Upper lobe of left lung (tissue), 6 donors: ENCODE results near the gene USH1G. TPM values are rescaled to one million over a fixed set of nuclear protein-coding genes. Genes with fewer than 3 reads are reported as not detected.

Experiments used
- ATAC-seq, 2 donors: fragments of 200-7000 bp; cut with Tn5 transposase; one replicate each; pipeline ENCODE4 v1.9.1; 2022; ENCODE audit warnings: mild to moderate bottlenecking in 2 of 2, moderate library complexity in 2 of 2; ENCODE audit not compliant: low FRiP score in 2 of 2
- DNase-seq, 2 donors: peaks; one replicate each; pipeline ENCODE4 v3.0.0-alpha.2; 2019 to 2020
- H3K27ac ChIP-seq, 4 donors: fragments of 200-600 bp; sonication (generic); one replicate each; pipeline ENCODE4 v1.5.1; 2016 to 2019
- H3K27me3 ChIP-seq, 4 donors: fragments of 200-600 bp; sonication (generic); one replicate each; pipeline ENCODE4 v1.5.1; 2017 to 2019
- H3K36me3 ChIP-seq, 4 donors: fragments of 200-600 bp; sonication (generic); one replicate each; pipeline ENCODE4 v1.5.1; 2016 to 2019
- H3K4me1 ChIP-seq, 4 donors: fragments of 200-600 bp; sonication (generic); one replicate each; pipeline ENCODE4 v1.5.1; 2018 to 2019
- H3K4me3 ChIP-seq, 4 donors: fragments of 200-600 bp; sonication (generic); one replicate each; pipeline ENCODE4 v1.5.1; 2017 to 2019; ENCODE audit warnings: mild to moderate bottlenecking in 2 of 4, moderate library complexity in 1 of 4
- H3K9me3 ChIP-seq, 4 donors: fragments of 200-600 bp; sonication (generic); one replicate each; pipeline ENCODE4 v1.5.1; 2018 to 2019
- EP300 ChIP-seq, 4 donors: sonication (generic); formaldehyde crosslinking; IDR thresholded peaks; one replicate each; pipeline ENCODE4 v1.5.1; 2017; ENCODE audit warnings: antibody characterized with exemption in 4 of 4, control low read depth in 2 of 4
- POLR2A ChIP-seq, 4 donors: fragments of 450-650 bp; IDR thresholded peaks; one replicate each; pipeline ENCODE4 v1.5.1; 2016 to 2017; ENCODE audit warnings: antibody characterized with exemption in 4 of 4, mild to moderate bottlenecking in 2 of 4
- POLR2AphosphoS5 ChIP-seq, 2 donors: sonication (generic); formaldehyde crosslinking; IDR thresholded peaks; one replicate each; pipeline ENCODE4 v1.5.1; 2017; ENCODE audit warnings: antibody characterized with exemption in 2 of 2
- WGBS, 2 donors: methylation state at CpG; one replicate each; pipeline ENCODE4 v1.1.5; 2017 to 2018; 5-methylcytosine and 5-hydroxymethylcytosine counted together
- total RNA-seq, 6 donors: library from RNA; depleted of rRNA in 4 of 6; stranded (reverse); fragments of >200 nt in 4 of 6; gene quantifications; one replicate each; pipeline versions ENCODE4 v1.1.0 to v1.2.1, GENCODE V29; 2016 to 2021
- TF ChIP-seq, protein P1 (sequence below), 6 experiments: fragments of 450-650 bp in 4 of 6; fragments of 200-600 bp in 2 of 6; sonication (generic) in 2 of 6; IDR thresholded peaks; one replicate each; pipeline ENCODE4 v1.5.1; 2016 to 2019; ENCODE audit warnings: antibody characterized with exemption in 6 of 6
- donor health status: DM: no; HTN: no; CAD: no; lungs with moderate emphysema.
- donor health status: DM: no; HTN: yes; CAD: no; lungs with severe emphysema.

Gene USH1G
- total RNA-seq, 6 donors from 2014 or later, result 0.13 TPM; not detected in 5

DNA sequence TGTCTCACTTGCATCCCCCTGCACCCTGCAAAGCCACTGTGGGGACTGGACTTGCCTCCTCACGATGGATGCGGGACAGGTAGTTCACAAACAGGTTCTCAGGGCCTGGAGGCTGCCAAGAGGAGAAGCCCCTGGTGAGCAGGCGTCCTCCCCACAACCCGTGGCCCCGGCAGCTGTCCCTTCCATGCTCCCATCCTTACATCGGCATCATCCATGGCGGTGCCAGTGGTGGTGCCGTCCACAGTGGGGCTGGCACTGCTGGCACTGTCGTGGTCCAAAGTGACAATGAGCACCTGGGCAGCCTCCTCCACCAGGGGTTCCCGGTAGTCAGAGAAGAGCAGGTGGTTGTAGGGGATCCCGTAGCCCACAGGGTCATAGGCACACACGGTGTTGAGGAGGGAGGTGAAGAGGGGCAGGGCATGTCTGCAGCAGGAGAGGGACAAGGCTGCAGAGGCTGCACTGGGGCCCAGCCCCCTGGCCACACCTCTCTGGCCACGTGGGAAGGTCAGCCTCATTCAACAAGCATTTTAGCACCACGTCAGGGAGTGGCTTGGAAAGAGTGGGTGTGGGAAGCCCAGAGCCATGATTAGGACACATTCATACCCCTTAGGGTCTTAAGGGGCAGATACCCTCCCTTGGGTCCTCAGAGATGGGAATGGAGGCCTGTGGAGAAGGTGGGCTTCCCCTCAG lies 36.9 kb upstream of the USH1G start:
- H3K9me3 ChIP-seq, result peaks cover 0 to 8% (median 0%) of the 10 kb centered on the region in 4 donors
- H3K4me1 ChIP-seq, result peaks cover 3 to 11% (median 7%) of the 10 kb centered on the region in 4 donors
- H3K36me3 ChIP-seq, result peaks cover 0 to 40% (median 5%) of the 10 kb centered on the region in 4 donors
- ATAC-seq, result no peak
- no peak overlapping the region for H3K27ac ChIP-seq
- no peaks in the 10 kb centered on the region for H3K27me3 ChIP-seq
- WGBS, 2 donors, result 15 to 84% methylated on average over 2 to 14 of the region's 14 CpGs
- TF ChIP-seq, protein P1, sequence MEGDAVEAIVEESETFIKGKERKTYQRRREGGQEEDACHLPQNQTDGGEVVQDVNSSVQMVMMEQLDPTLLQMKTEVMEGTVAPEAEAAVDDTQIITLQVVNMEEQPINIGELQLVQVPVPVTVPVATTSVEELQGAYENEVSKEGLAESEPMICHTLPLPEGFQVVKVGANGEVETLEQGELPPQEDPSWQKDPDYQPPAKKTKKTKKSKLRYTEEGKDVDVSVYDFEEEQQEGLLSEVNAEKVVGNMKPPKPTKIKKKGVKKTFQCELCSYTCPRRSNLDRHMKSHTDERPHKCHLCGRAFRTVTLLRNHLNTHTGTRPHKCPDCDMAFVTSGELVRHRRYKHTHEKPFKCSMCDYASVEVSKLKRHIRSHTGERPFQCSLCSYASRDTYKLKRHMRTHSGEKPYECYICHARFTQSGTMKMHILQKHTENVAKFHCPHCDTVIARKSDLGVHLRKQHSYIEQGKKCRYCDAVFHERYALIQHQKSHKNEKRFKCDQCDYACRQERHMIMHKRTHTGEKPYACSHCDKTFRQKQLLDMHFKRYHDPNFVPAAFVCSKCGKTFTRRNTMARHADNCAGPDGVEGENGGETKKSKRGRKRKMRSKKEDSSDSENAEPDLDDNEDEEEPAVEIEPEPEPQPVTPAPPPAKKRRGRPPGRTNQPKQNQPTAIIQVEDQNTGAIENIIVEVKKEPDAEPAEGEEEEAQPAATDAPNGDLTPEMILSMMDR (IDR thresholded peaks at IDR 0.05), result no peak
- no peak for TF ChIP-seq POLR2A (IDR thresholded peaks at IDR 0.05)
- no peak for TF ChIP-seq POLR2AphosphoS5 (IDR thresholded peaks at IDR 0.05)
- no peak for TF ChIP-seq EP300 (IDR thresholded peaks at IDR 0.05)
- H3K4me3 ChIP-seq, result no peak overlapping the region
- DNase-seq, result peak in 1 of 2 donors; percentile 61

DNA sequence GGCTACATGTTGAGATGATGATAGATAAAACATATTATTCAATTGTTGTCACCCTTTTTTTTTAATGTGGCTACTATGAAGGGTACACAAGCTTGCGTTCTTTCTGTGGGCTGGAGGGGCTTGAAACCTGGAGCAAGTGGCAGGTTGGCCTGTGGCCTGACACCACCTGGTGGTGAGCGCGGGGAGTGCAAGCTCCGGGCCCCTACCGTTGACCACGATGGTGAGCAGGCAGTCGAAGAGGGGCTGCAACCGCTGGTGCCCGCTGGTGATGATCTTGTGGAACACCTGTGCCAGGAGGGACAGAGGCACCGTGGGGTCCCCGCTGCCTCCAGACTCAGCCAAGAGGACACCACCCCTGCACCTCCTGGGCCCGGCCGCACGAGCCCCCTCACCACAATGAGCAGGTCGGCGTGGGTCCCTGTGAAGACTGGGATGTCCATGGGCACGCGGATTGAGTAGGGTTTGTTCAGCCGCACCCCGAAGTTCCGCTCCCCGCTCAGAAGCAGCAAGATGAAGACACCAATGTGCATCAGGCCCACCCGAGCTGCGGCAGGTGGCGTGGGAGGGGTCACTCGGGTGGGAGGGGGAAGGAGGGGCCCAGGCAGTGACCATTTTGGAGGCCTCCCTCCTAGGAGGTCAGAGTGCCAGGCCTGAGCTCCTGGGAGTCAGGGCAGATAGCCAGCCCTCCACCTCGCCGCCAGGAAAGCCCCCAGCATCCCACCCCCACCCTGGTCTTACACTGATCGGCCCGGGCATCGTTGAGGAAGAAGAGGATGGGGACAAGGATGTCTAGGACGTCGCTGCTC lies 35.1 kb upstream of the USH1G start:
- H3K36me3 ChIP-seq, result peaks cover 0 to 50% (median 5%) of the 10 kb centered on the region in 4 donors
- no peak overlapping the region for H3K4me3 ChIP-seq
- peaks cover 3 to 11% (median 7%) of the 10 kb centered on the region in 4 donors for H3K4me1 ChIP-seq
- H3K27ac ChIP-seq, result no peak overlapping the region
- 61 to 62% methylated on average over 18 to 33 of the region's 33 CpGs for WGBS, 2 donors
- DNase-seq (peak; percentile 72 to 96), ATAC-seq (peak; percentile 13 to 69)
- peaks cover 0 to 8% (median 0%) of the 10 kb centered on the region in 4 donors for H3K9me3 ChIP-seq
- no peaks in the 10 kb centered on the region for H3K27me3 ChIP-seq
- no peak for TF ChIP-seq POLR2AphosphoS5 (IDR thresholded peaks at IDR 0.05)
- TF ChIP-seq, protein P1 (IDR thresholded peaks at IDR 0.05), result peak; percentile 88 to 95 (median 94)

- Histone ChIP-seq H3K27ac (no peak overlapping the region), H3K9me3 (peaks cover 0 to 8% (median 0%) of the 10 kb centered on the region in 4 donors), H3K4me3 (no peak overlapping the region), H3K4me1 (peaks cover 0 to 1% (median under 1%) of the 10 kb centered on the region in 4 donors), H3K27me3 (no peaks in the 10 kb centered on the region), H3K36me3 (peaks cover 0 to 52% (median 5%) of the 10 kb centered on the region in 4 donors)
- WGBS, 2 donors, result 80 to 85% methylated on average over 3 to 4 of the region's 4 CpGs
- ATAC-seq (no peak), DNase-seq (no peak)
- TF ChIP-seq, protein P1 (IDR thresholded peaks at IDR 0.05), result no peak
- TF ChIP-seq POLR2A (IDR thresholded peaks at IDR 0.05) (no peak), POLR2AphosphoS5 (IDR thresholded peaks at IDR 0.05) (no peak), EP300 (IDR thresholded peaks at IDR 0.05) (no peak)
Observed at GRCh38 chr17:74956093-74956492, 33.0 kb upstream of the USH1G start.

- Histone ChIP-seq H3K9me3 (peaks cover 0 to 8% (median 0%) of the 10 kb centered on the region in 4 donors), H3K36me3 (peaks cover 0 to 43% (median 5%) of the 10 kb centered on the region in 4 donors), H3K4me1 (no peaks in the 10 kb centered on the region), H3K27ac (no peak overlapping the region), H3K27me3 (no peaks in the 10 kb centered on the region), H3K4me3 (no peak overlapping the region)
- no peak for TF ChIP-seq EP300 (IDR thresholded peaks at IDR 0.05)
- TF ChIP-seq POLR2AphosphoS5 (IDR thresholded peaks at IDR 0.05), result no peak
- no peak for TF ChIP-seq POLR2A (IDR thresholded peaks at IDR 0.05)
- TF ChIP-seq, protein P1 (IDR thresholded peaks at IDR 0.05), result no peak
- 68 to 70% methylated on average over 13 of the region's 13 CpGs for WGBS, 2 donors
- no peak for DNase-seq
- no peak for ATAC-seq
Observed at GRCh38 chr17:74954665-74955421, 31.8 kb upstream of the USH1G start.
